HFF-Myc (cell line): ENCODE measurements around the gene EYA2.

Experiments
- DNase-seq: peaks from one replicate; pipeline ENCODE4 v3.0.0-alpha.2; 2011; ENCODE audit warnings: low read depth; ENCODE audit errors: extremely low read depth
- H3K4me3 ChIP-seq: replicated peaks from 2 replicates; pipeline ENCODE4 v1.5.1; 2011; ENCODE audit warnings: low read depth, mild to moderate bottlenecking, control low read depth, low read length
- TF ChIP-seq, protein P1 (sequence below): IDR thresholded peaks from 2 replicates; pipeline ENCODE4 v1.5.1; 2012; ENCODE audit warnings: mild to moderate bottlenecking, low read depth, low read length, control low read depth; ENCODE audit errors: missing control alignments

The EYA2 gene

DNA sequence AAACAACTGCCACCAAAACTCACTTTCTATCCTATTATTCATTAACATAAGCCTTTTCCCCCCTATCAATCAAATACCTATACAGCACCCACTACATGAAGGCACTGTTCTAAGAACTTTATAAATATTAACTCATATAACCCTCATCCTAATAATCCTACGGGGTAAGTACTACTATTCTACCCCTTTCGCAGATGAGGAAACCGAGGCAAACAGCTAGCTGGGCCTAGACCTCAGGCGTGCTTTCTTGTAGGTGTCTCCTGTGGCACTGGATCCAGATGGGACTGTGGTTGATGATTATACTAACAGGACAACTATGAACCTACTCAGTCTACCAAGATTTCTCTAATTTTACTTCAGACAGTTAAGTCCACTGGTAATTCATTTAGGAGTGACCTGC lies 330.2 kb downstream of the EYA2 start:
- DNase-seq: no peak
- TF ChIP-seq, protein P1, sequence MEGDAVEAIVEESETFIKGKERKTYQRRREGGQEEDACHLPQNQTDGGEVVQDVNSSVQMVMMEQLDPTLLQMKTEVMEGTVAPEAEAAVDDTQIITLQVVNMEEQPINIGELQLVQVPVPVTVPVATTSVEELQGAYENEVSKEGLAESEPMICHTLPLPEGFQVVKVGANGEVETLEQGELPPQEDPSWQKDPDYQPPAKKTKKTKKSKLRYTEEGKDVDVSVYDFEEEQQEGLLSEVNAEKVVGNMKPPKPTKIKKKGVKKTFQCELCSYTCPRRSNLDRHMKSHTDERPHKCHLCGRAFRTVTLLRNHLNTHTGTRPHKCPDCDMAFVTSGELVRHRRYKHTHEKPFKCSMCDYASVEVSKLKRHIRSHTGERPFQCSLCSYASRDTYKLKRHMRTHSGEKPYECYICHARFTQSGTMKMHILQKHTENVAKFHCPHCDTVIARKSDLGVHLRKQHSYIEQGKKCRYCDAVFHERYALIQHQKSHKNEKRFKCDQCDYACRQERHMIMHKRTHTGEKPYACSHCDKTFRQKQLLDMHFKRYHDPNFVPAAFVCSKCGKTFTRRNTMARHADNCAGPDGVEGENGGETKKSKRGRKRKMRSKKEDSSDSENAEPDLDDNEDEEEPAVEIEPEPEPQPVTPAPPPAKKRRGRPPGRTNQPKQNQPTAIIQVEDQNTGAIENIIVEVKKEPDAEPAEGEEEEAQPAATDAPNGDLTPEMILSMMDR: no peak

DNA sequence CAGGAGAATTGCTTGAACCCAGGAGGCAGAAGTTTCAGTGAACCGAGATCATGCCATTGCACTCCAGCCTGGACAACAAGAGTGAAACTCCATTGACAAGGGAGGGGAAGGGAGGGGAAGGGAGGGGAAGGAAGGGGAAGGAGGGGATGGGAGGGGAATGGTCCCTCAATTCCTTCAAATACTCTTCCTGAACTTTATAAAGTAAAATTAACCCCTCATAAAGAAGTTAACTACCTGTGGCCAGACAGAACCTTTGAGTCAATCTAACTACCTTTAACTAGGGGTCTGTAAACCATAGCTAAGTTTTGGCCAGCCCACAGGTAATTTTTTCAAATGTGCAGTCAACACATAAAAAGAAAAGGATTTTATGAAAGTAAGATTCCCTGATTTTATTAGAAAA lies 330.8 kb downstream of the EYA2 start:
- DNase-seq: no peak
- H3K4me3 ChIP-seq: no peak overlapping the region
- TF ChIP-seq, protein P1: no peak

More for the DNA sequence above, 330.2 kb downstream of the EYA2 start:
- H3K4me3 ChIP-seq: no peak overlapping the region

DNA sequence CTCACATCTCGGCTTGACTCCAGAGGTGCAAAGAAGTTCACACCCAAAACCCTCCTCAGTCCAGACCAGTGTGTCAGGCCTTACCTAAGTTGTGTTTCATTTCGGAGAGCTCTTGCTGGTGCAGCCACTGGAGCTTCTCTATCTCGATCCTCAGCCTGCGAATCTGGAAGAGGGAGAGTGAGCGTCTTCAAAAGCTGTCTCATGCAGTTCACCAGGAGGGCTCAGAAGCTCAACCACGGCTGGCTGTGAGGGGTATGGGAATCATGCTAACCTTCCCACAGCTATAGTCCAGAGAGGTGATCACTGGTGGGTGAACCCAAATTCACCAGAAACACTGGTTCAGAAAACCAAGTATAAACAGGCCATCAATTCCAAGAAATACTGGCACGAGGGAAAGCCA lies 332.5 kb downstream of the EYA2 start:
- TF ChIP-seq, protein P1: no peak
- DNase-seq: no peak
- H3K4me3 ChIP-seq: no peak overlapping the region

DNA sequence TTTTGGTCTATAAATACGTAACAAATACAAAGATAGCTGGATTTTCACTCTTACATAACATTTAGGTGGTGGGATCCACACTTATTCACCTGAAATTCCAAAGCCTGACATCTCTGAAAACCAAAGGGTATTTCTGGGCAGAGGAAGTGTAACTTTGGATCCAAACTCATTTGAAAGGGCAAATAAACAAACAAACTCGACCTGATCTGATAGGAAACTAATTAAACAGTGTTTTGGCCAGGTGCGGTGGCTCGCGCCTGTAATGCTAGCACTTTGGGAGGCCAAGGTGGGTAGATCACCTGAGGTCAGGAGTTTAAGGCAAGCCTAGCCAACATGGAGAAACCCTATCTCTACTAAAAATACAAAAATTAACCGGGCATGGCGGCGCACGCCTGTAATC lies 332.9 kb downstream of the EYA2 start:
- H3K4me3 ChIP-seq: no peak overlapping the region
- no peak for DNase-seq
- TF ChIP-seq, protein P1: no peak

DNA sequence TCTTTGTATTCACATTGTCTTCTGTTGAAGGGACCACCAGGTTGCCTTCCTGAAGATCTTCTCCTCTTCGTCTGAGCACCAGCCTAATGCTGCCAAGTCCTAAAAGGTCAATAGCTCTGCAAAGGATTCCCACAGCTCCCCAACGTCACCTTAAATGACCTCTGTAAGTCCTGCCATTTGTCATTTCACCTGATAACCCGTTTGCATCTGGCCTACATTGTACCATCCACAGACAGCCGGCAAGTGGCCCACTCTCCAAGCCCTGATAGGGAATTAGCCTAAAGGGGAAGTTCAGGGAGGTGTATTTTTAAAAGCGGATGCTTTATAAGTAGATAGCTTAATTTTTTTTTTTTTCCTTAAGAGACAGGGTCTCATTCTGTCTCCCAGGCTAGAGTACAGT lies 334.0 kb downstream of the EYA2 start:
- no peak for DNase-seq
- TF ChIP-seq, protein P1: no peak

DNA sequence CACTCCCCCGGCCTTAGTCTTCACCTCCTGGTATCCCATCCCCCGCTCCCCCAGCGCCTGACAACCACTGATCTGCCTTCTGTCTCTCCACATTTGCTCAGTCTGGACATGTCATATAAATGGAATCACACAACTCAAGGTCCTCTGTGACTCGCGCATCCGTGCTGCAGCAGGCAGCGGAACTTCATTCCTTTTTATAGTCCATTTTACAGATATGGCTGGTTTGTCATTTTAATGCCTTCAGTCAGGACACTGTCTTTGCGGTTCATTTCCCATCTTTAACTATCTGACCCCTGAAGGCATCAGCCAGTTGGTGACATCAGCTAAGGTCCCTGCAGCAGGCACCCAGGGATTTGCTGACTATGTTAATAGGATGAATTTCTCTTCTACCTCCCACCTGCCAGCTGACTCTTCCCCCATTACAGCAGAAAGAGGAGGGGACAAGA lies 336.2 kb downstream of the EYA2 start:
- TF ChIP-seq, protein P1: no peak
- no peak overlapping the region for H3K4me3 ChIP-seq
- no peak for DNase-seq

More for the DNA sequence above, 334.0 kb downstream of the EYA2 start:
- H3K4me3 ChIP-seq: no peak overlapping the region

DNA sequence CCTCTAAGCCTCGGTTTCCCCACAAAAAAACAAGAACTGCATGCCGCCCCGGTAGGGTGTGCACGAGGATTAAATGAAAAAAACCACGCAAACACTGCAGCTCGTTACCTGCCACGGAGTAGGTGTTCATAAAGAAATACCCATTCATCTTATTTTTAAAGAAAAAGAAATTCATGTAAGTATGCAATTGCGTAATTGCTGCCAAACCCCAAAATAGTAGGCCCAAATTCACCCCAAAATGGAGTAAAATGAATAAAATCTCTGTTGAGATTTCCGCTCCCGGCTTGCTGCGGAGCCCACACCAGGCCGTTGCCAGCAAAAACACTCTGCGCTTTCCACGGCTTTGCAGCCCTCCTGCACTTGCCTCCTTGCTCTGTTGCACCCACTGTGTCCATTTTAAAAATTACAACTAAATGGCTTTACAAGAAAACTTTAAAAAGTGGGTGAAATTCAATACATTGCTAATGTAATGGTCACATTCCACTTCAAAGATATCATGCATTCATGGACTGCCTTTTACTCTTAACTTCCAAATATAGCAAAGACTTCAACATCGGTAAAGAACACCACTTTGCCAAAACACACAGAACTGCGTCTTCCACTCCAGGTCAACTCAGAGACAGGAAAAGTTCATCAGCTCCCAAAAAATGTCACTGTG lies 336.9 kb downstream of the EYA2 start:
- DNase-seq: no peak
- no peak overlapping the region for H3K4me3 ChIP-seq
- TF ChIP-seq, protein P1: no peak
